Breast epithelium (tissue), 4 donors: ENCODE results near the gene SF3A2. TPM values are rescaled to one million over a fixed set of nuclear protein-coding genes. Genes with fewer than 3 reads are reported as not detected.

Source experiments
- DNase-seq, 2 donors: peaks; one replicate each; pipeline ENCODE4 v3.0.0-alpha.2; 2019; ENCODE audit warnings: low spot score in 2 of 2
- H3K27ac ChIP-seq, 2 donors: fragments of 200-600 bp; sonication (generic) in 1 of 2; one replicate each; pipeline ENCODE4 v1.5.1; 2016 to 2019; ENCODE audit warnings: mild to moderate bottlenecking in 1 of 2
- H3K27me3 ChIP-seq, 2 donors: fragments of 200-600 bp; sonication (generic) in 1 of 2; one replicate each; pipeline versions ENCODE4 v1.5.1 to v1.6.0; 2017 to 2019; ENCODE audit warnings: control low read depth in 1 of 2, mild to moderate bottlenecking in 1 of 2
- H3K36me3 ChIP-seq: fragments of 200-600 bp; one replicate; pipeline ENCODE4 v1.5.1; 2019
- H3K4me1 ChIP-seq, 2 donors: fragments of 200-600 bp; sonication (generic); one replicate each; pipeline ENCODE4 v1.5.1; 2016 to 2019; ENCODE audit warnings: control low read depth in 1 of 2
- H3K4me3 ChIP-seq, 3 donors: fragments of 200-600 bp; sonication (generic); 1 replicate in 2 of 3; 2 replicates in 1 of 3; pipeline ENCODE4 v1.5.1; 2016 to 2019; ENCODE audit warnings: mild to moderate bottlenecking in 3 of 3, moderate library complexity in 2 of 3
- H3K9me3 ChIP-seq, 2 donors: fragments of 200-600 bp; sonication (generic) in 1 of 2; one replicate each; pipeline ENCODE4 v1.5.1; 2016 to 2019; ENCODE audit warnings: control low read depth in 1 of 2
- POLR2A ChIP-seq: fragments of 450-650 bp; IDR thresholded peaks from one replicate; pipeline ENCODE4 v1.6.1; 2016; ENCODE audit warnings: antibody characterized with exemption, mild to moderate bottlenecking, moderate library complexity
- POLR2AphosphoS5 ChIP-seq, 3 donors: sonication (generic); formaldehyde crosslinking; IDR thresholded peaks; one replicate each; pipeline ENCODE4 v1.6.1; 2017; ENCODE audit warnings: antibody characterized with exemption in 3 of 3
- intact Hi-C: fragments of 100-400 bp; cut with DNase I; formaldehyde crosslinking; loops from one replicate; pipeline ENCODE4 v1.15.1; 2023; ENCODE audit warnings: low total_unique reads
- total RNA-seq, 3 donors: library from RNA; depleted of rRNA; stranded (reverse); fragments of >200 nt; gene quantifications; one replicate each; pipeline ENCODE4 v1.1.0, GENCODE V29; 2016
- TF ChIP-seq, protein P1 (sequence below), 3 donors: fragments of 450-650 bp; IDR thresholded peaks; one replicate each; pipeline ENCODE4 v1.5.1; 2016 to 2017; ENCODE audit warnings: antibody characterized with exemption in 3 of 3, mild to moderate bottlenecking in 3 of 3, moderate library complexity in 3 of 3

The SF3A2 gene
- total RNA-seq, 3 donors from 2014 or later, result 32.6 to 38.0 (median 33.3) TPM

DNA sequence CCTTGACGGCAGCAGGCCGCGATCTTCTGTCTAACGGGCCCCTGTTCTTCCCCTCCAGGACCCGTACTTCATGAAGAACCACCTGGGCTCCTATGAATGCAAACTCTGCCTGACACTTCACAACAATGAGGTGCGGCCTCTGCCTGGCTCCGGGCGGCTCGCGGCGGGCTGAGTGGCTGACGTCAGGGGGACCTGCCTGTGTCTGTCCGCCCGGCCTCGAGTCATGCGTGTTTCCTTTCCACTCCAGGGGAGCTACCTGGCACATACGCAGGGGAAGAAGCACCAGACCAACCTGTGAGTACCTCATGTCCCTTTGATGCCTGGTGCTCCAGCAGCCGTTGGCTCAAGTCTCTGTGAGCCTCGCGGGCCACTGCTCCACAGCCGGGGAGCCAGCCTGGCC is 7.9 kb downstream of the SF3A2 start:
- H3K4me1 ChIP-seq, result peaks cover 18% of the 10 kb centered on the region in 2 donors
- H3K4me3 ChIP-seq, result no peak overlapping the region
- no peak overlapping the region for H3K27ac ChIP-seq
- no peak for DNase-seq
- peaks cover 0 to 4% of the 10 kb centered on the region in 2 donors for H3K27me3 ChIP-seq
- no peaks in the 10 kb centered on the region for H3K9me3 ChIP-seq
- H3K36me3 ChIP-seq, result peaks cover 27% of the 10 kb centered on the region
- TF ChIP-seq POLR2A (no peak), POLR2AphosphoS5 (IDR thresholded peaks at IDR 0.05) (no peak)
- intact Hi-C loops, result no loop called here

DNA sequence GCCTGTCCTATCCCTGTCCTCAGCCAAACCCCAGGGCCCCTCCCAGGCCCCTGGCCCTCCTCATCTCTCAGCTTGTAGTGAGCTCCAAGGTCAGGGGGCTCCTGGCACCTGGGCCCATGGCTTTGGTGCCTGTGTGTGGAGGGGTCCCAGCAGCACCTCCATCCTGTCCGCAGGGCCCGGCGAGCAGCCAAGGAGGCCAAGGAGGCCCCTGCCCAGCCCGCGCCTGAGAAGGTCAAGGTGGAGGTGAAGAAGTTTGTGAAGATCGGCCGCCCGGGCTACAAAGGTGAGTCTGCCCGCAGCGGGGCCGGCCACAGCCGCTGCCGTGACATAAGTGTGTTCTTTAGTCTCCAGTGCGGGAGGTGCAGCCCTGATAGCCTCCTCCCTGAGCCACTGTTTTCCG is 8.6 kb downstream of the SF3A2 start:
- H3K36me3 ChIP-seq, result peaks cover 27% of the 10 kb centered on the region
- H3K9me3 ChIP-seq, result no peaks in the 10 kb centered on the region
- intact Hi-C loops, result loop anchor here (5.0 kb wide), 1 partner anchor 587 kb away; no protein-coding TSS in a partner anchor
- peaks cover 0 to 12% of the 10 kb centered on the region in 2 donors for H3K27me3 ChIP-seq
- H3K4me3 ChIP-seq, result no peak overlapping the region
- DNase-seq, result no peak
- peaks cover 11 to 18% of the 10 kb centered on the region in 2 donors for H3K4me1 ChIP-seq
- H3K27ac ChIP-seq, result no peak overlapping the region
- TF ChIP-seq POLR2AphosphoS5 (IDR thresholded peaks at IDR 0.05) (no peak), POLR2A (no peak)
- TF ChIP-seq, protein P1, sequence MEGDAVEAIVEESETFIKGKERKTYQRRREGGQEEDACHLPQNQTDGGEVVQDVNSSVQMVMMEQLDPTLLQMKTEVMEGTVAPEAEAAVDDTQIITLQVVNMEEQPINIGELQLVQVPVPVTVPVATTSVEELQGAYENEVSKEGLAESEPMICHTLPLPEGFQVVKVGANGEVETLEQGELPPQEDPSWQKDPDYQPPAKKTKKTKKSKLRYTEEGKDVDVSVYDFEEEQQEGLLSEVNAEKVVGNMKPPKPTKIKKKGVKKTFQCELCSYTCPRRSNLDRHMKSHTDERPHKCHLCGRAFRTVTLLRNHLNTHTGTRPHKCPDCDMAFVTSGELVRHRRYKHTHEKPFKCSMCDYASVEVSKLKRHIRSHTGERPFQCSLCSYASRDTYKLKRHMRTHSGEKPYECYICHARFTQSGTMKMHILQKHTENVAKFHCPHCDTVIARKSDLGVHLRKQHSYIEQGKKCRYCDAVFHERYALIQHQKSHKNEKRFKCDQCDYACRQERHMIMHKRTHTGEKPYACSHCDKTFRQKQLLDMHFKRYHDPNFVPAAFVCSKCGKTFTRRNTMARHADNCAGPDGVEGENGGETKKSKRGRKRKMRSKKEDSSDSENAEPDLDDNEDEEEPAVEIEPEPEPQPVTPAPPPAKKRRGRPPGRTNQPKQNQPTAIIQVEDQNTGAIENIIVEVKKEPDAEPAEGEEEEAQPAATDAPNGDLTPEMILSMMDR (IDR thresholded peaks at IDR 0.05), result no peak

DNA sequence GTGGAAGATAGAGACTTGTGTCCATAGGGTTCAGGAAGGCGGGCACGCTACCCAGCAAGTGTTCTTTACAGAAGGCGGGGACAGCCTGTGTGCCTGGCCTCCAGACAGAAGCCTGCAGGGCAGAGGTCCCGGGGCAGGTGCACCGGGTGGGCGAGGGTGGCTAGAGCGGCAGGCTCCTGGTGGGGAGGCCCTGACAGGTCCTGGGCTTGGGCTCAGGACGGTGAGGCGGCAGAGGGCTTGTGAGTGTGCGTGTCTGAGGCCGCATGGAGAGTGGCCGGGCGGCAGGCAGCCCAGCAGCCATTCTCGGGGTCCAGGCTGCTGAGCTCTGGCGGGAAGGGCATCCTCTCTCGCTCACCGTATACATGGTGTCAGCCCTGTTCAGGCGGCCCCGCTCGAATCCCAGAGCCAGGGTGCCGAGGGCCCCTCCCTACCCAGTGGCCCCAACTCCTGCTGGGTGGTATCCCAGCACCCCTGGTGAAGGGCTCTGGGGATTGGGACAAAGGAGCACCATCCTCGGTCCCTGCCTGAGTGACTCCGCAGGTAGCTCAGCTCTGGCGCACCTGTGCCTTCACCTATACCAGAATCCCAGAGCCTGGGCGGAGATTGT is 9.5 kb downstream of the SF3A2 start:
- no peak overlapping the region for H3K4me3 ChIP-seq
- DNase-seq, result no peak
- TF ChIP-seq POLR2AphosphoS5 (IDR thresholded peaks at IDR 0.05), result no peak
- TF ChIP-seq, protein P1 (IDR thresholded peaks at IDR 0.05), result no peak
- TF ChIP-seq POLR2A, result no peak
- peaks cover 27% of the 10 kb centered on the region for H3K36me3 ChIP-seq
- H3K27ac ChIP-seq, result no peak overlapping the region
- no peaks in the 10 kb centered on the region for H3K9me3 ChIP-seq
- peaks cover 0 to 20% of the 10 kb centered on the region in 2 donors for H3K27me3 ChIP-seq
- H3K4me1 ChIP-seq, result peaks cover 8 to 17% of the 10 kb centered on the region in 2 donors
- intact Hi-C loops, result loop anchor here (5.0 kb wide), 1 partner anchor 586 kb away; no protein-coding TSS in a partner anchor

DNA sequence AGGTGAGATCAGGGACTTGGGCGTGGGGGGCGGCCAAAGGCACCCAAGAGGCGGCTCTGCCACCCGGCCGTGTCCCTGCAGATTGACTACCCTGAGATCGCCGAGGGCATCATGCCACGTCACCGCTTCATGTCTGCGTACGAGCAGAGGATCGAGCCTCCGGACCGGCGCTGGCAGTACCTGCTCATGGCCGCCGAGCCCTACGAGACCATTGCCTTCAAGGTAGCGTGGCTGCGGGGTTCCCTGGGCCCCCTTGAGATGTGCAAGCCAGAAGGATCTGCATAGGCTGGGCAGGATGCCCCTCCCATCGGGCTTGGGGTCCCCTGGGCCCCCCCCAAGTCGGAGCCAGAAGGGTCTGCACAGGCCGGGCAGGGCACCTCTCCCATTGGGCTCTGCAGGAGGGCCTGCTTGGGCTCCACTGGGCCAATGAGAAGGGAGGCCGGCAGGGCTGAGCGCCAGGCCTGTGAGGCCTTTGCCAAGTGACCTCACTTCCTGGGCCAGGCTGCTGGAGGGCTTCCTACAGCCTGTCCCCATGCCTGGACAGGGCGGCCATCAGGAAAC is 10.3 kb downstream of the SF3A2 start:
- no peak overlapping the region for H3K27ac ChIP-seq
- H3K4me3 ChIP-seq, result no peak overlapping the region
- H3K36me3 ChIP-seq, result peaks cover 27% of the 10 kb centered on the region
- intact Hi-C loops, result loop anchor here (5.0 kb wide), 1 partner anchor 585 kb away; no protein-coding TSS in a partner anchor
- TF ChIP-seq POLR2AphosphoS5 (IDR thresholded peaks at IDR 0.05) (no peak), POLR2A (no peak)
- TF ChIP-seq, protein P1 (IDR thresholded peaks at IDR 0.05), result no peak
- peaks cover 6 to 17% of the 10 kb centered on the region in 2 donors for H3K4me1 ChIP-seq
- H3K27me3 ChIP-seq, result peaks cover 3 to 28% of the 10 kb centered on the region in 2 donors
- no peak for DNase-seq
- H3K9me3 ChIP-seq, result no peaks in the 10 kb centered on the region

DNA sequence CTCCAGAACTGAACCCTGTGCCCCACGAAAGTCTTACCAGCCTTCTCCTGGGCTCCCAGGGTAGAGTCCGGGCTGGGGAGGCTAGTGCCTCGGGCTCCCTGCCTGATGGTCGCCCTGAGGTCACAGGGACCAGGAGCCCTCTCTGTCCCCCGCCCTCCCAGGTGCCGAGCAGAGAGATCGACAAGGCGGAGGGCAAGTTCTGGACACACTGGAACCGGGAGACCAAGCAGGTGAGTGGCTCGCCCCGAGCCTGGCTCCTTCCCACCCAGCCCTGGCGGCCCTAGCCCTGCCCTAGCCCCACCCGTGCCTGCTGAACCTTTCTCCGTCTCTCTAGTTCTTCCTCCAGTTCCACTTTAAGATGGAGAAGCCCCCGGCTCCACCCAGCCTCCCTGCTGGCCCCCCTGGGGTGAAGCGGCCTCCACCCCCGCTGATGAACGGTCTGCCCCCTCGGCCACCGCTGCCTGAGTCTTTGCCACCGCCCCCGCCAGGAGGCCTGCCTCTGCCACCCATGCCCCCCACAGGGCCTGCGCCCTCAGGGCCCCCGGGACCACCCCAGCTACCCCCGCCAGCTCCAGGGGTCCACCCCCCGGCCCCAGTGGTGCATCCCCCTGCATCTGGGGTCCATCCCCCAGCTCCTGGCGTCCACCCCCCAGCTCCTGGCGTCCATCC is 10.9 kb downstream of the SF3A2 start:
- TF ChIP-seq, protein P1 (IDR thresholded peaks at IDR 0.05), result no peak
- TF ChIP-seq POLR2A (no peak), POLR2AphosphoS5 (IDR thresholded peaks at IDR 0.05) (no peak)
- Histone ChIP-seq H3K9me3 (no peaks in the 10 kb centered on the region), H3K4me3 (no peak overlapping the region), H3K27ac (no peak overlapping the region), H3K36me3 (peaks cover 27% of the 10 kb centered on the region), H3K27me3 (peaks cover 10 to 35% of the 10 kb centered on the region in 2 donors), H3K4me1 (peaks cover 6 to 13% of the 10 kb centered on the region in 2 donors)
- intact Hi-C loops, result loop anchor here (5.0 kb wide), 1 partner anchor 585 kb away; no protein-coding TSS in a partner anchor
- DNase-seq, result no peak
